NCI-H748 treated with DMSO at 0.1 percent for 48 hours (cell line): Measurements from ENCODE around the gene WASL.
"Not testable (repeated sequence)": the region's sequence is repeated elsewhere in the genome, so short reads cannot be mapped to it uniquely, and the experiment has no call there.

Experiments used
- DNase-seq: peaks from one replicate; lab custom pipeline; 2025; lab: John Stamatoyannopoulos, UW

WASL gene

GRCh38 chr7:123769371-123769770 is 20.6 kb upstream of the WASL start:
- no peak for DNase-seq

- DNase-seq = no peak
These were observed 19.7 kb upstream of the WASL start for GRCh38 chr7:123768493-123768892.

GRCh38 chr7:123763191-123763661 is 14.4 kb upstream of the WASL start:
- DNase-seq = no peak

GRCh38 chr7:123761729-123762128 is 12.9 kb upstream of the WASL start:
- no peak for DNase-seq

- no peak for DNase-seq
These were observed 8.3 kb upstream of the WASL start for GRCh38 chr7:123757095-123757494.

- DNase-seq = no peak
These were observed 6.5 kb upstream of the WASL start for GRCh38 chr7:123755338-123755737.

GRCh38 chr7:123754271-123754871 is 5.6 kb upstream of the WASL start:
- no peak for DNase-seq

- no peak for DNase-seq
These were observed 3.7 kb upstream of the WASL start for GRCh38 chr7:123752534-123752933.

GRCh38 chr7:123751821-123752220 is 3.0 kb upstream of the WASL start:
- no peak for DNase-seq

- DNase-seq = no peak
These were observed 1.8 kb upstream of the WASL start for GRCh38 chr7:123750389-123751230.

- peak; percentile 80 for DNase-seq
These were observed 694 bp upstream of the WASL start for GRCh38 chr7:123749537-123749857.

- no peak for DNase-seq
These were observed 551 bp downstream of the WASL start for GRCh38 chr7:123748171-123748733.

GRCh38 chr7:123747620-123748141 is 1.1 kb downstream of the WASL start:
- DNase-seq = peak; percentile 72

- no peak for DNase-seq
These were observed 1.8 kb downstream of the WASL start for GRCh38 chr7:123746931-123747488.

GRCh38 chr7:123746055-123746454 is 2.7 kb downstream of the WASL start:
- DNase-seq = no peak

GRCh38 chr7:123745437-123745836 is 3.4 kb downstream of the WASL start:
- DNase-seq = no peak

- DNase-seq = no peak
These were observed 4.4 kb downstream of the WASL start for GRCh38 chr7:123744416-123744815.

GRCh38 chr7:123741940-123742339 is 6.9 kb downstream of the WASL start:
- no peak for DNase-seq

GRCh38 chr7:123738808-123739207 is 10.0 kb downstream of the WASL start:
- no peak for DNase-seq

GRCh38 chr7:123738356-123738755 is 10.4 kb downstream of the WASL start:
- no peak for DNase-seq

GRCh38 chr7:123737168-123737674 is 11.6 kb downstream of the WASL start:
- DNase-seq = not testable (repeated sequence)

- DNase-seq = no peak
These were observed 13.3 kb downstream of the WASL start for GRCh38 chr7:123735539-123735938.

GRCh38 chr7:123734498-123734897 is 14.3 kb downstream of the WASL start:
- DNase-seq = no peak
